Keratinocyte (primary cell): ENCODE results near the gene CDC34. TPM values are rescaled to one million over a fixed set of nuclear protein-coding genes. Genes with fewer than 3 reads are reported as not detected.

Experiments
- DNase-seq: peaks from one replicate; pipeline ENCODE4 v3.0.0-alpha.2; 2011; ENCODE audit warnings: low read depth, missing footprints, low spot score
- FAIRE-seq: peaks from 2 replicates; lab custom pipeline; 2011; peaks lifted over from hg19 to GRCh38; lab: Jason Lieb, UNC
- H2AFZ ChIP-seq: 2 replicates; pipeline ENCODE4 v1.6.0; 2012; ENCODE audit warnings: low read length, control low read depth, inconsistent platforms; ENCODE audit not compliant: control insufficient read depth
- H3K27ac ChIP-seq: 2 replicates; pipeline ENCODE4 v1.5.1; 2011; ENCODE audit warnings: low read length; ENCODE audit not compliant: control insufficient read depth, insufficient read depth
- H3K27me3 ChIP-seq: 3 replicates; pipeline ENCODE4 v1.6.0; 2011; ENCODE audit warnings: low read length; ENCODE audit not compliant: control insufficient read depth, insufficient read depth; ENCODE audit errors: extremely low read depth
- H3K36me3 ChIP-seq, 2 experiments: 2 replicates in 1 of 2; 3 replicates in 1 of 2; pipeline ENCODE4 v1.5.1; 2011; ENCODE audit warnings: low read length in 2 of 2, mild to moderate bottlenecking in 1 of 2; ENCODE audit not compliant: control insufficient read depth in 2 of 2, insufficient read depth in 2 of 2; ENCODE audit errors: extremely low read depth in 1 of 2
- H3K4me1 ChIP-seq: 3 replicates; pipeline ENCODE4 v1.5.1; 2011; ENCODE audit warnings: low read length; ENCODE audit not compliant: control insufficient read depth, insufficient read depth; ENCODE audit errors: extremely low read depth
- H3K4me2 ChIP-seq: 3 replicates; pipeline ENCODE4 v1.6.0; 2011; ENCODE audit warnings: low read depth, low read length; ENCODE audit not compliant: control insufficient read depth, insufficient read depth; ENCODE audit errors: extremely low read depth
- H3K4me3 ChIP-seq, 3 experiments: fragments of 200-600 bp in 1 of 3; sonication (generic) in 1 of 3; 2 replicates in 2 of 3; 3 replicates in 1 of 3; pipeline ENCODE4 v1.5.1; 2011 to 2016; ENCODE audit warnings: low read length in 3 of 3, mild to moderate bottlenecking in 3 of 3, control low read depth in 2 of 3, inconsistent platforms in 1 of 3, low read depth in 1 of 3, mixed read lengths in 1 of 3, mixed run types in 1 of 3, moderate library complexity in 1 of 3; ENCODE audit not compliant: control insufficient read depth in 2 of 3, insufficient read depth in 2 of 3; ENCODE audit errors: extremely low read depth in 1 of 3
- H3K79me2 ChIP-seq: 2 replicates; pipeline ENCODE4 v1.6.0; 2012; ENCODE audit warnings: low read length; ENCODE audit not compliant: control insufficient read depth, insufficient read depth
- H3K9ac ChIP-seq: 3 replicates; pipeline ENCODE4 v1.6.0; 2011; ENCODE audit warnings: low read length; ENCODE audit not compliant: control insufficient read depth, insufficient read depth; ENCODE audit errors: extremely low read depth
- H3K9me1 ChIP-seq: 3 replicates; pipeline ENCODE4 v1.6.0; 2011; ENCODE audit warnings: low read length; ENCODE audit not compliant: control insufficient read depth, insufficient read depth; ENCODE audit errors: extremely low read depth
- H3K9me3 ChIP-seq: 2 replicates; pipeline ENCODE4 v1.5.1; 2012; ENCODE audit warnings: low read depth, low read length; ENCODE audit not compliant: control insufficient read depth
- H4K20me1 ChIP-seq: 3 replicates; pipeline ENCODE4 v1.6.0; 2011; ENCODE audit warnings: low read length; ENCODE audit not compliant: control insufficient read depth, insufficient read depth; ENCODE audit errors: extremely low read depth
- EZH2 ChIP-seq: IDR thresholded peaks from one replicate; pipeline ENCODE4 v1.6.1; 2012; ENCODE audit warnings: inconsistent platforms, mild to moderate bottlenecking, low read length, moderate library complexity
- dilution Hi-C: fragments of 300-500 bp; cut with MboI; formaldehyde crosslinking; loops from one replicate; pipeline ENCODE4 v1.7.0; 2020; ENCODE audit warnings: low sequenced_read_pairs; ENCODE audit not compliant: extremely low pct_ligation_motif_present
- polyA plus RNA-seq, 5 experiments: library from polyadenylated mRNA; depleted of rRNA in 3 of 5; stranded (reverse) in 3 of 5; stranded (forward) in 1 of 5; unstranded in 1 of 5; fragments of >200 nt; gene quantifications; 1 replicate in 1 of 5; 2 replicates in 3 of 5; 3 replicates in 1 of 5; pipeline versions ENCODE4 v1.2.1 to v1.2.3, GENCODE V29; 2011 to 2012; ENCODE audit warnings: missing spikeins in 2 of 5, low read depth in 1 of 5, low replicate concordance in 1 of 5
- TF ChIP-seq, protein P1 (sequence below), 3 experiments: IDR thresholded peaks in 1 of 3; conservative IDR thresholded peaks in 1 of 3; optimal IDR thresholded peaks in 1 of 3; 2 replicates in 2 of 3; 3 replicates in 1 of 3; pipeline versions ENCODE3 to v1.5.1; 2011; ENCODE audit warnings: low read length in 3 of 3, mild to moderate bottlenecking in 3 of 3, moderate library complexity in 2 of 3, control low read depth in 1 of 3, inconsistent platforms in 1 of 3; ENCODE audit not compliant: insufficient read depth in 2 of 3; ENCODE audit errors: extremely low read depth in 1 of 3

The CDC34 gene
- polyA plus RNA-seq, 1 donor (not counting 4 experiments of a cell fraction or from before 2014, with no cell fraction given), result 47.5 TPM

DNA sequence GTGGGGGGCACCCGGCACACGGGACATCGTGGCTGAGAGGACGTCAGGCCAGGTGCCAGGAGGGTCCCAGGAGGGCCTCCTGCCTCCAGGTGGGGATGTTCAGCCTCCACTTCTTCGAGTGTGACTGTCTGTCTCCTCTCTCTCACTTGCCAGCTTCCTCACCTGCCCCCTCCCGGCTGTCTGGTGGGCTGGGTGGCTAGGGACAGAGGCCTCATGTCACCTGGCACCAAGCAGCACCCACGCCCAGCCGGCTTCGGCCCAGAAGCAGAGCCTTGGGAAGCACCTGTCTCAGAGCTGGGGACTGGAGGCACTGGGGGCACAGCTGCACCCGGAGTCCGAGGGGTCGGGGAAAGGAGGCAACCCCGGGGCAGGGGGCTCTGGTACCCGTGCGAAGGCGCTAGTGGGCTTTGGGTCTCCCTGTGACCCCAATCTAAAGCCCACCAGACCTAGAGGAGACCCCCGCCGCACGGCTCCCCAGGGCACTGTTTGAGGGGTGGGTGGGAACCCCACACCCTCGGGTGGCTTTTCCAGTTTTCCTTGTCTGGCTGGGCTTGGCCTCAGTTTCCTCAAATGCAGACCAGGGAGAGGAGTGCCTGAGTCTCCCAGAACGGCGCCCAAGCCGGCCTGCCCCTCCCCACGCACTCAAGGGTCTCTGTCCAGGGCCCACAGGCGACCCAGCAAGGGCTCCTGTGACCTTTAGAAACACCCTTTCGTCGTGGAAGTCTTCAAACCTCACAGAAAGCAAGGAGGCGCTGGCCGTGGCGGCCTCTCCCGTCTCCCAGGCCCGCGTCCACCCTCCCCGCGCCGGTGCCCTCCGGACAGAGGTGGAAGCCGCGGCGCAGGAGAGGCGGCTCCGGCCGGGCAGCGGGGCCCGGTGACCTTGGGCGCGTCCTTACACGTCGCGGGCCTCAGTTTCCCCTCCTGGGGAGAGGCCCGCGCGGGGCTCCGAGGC, 57.5 kb downstream of the CDC34 start:
- H2AFZ ChIP-seq, result no peak overlapping the region
- no peak for DNase-seq
- H3K79me2 ChIP-seq, result no peaks in the 10 kb centered on the region
- H3K9me1 ChIP-seq, result no peaks in the 10 kb centered on the region
- no peaks in the 10 kb centered on the region for H3K36me3 ChIP-seq
- peaks cover 15% of the 10 kb centered on the region for H4K20me1 ChIP-seq
- H3K27ac ChIP-seq, result no peak overlapping the region
- no peak overlapping the region for H3K9ac ChIP-seq
- peaks cover 8% of the 10 kb centered on the region for H3K4me1 ChIP-seq
- FAIRE-seq, result no peak
- H3K4me3 ChIP-seq, result no peak overlapping the region
- H3K9me3 ChIP-seq, result no peaks in the 10 kb centered on the region
- TF ChIP-seq, protein P1, sequence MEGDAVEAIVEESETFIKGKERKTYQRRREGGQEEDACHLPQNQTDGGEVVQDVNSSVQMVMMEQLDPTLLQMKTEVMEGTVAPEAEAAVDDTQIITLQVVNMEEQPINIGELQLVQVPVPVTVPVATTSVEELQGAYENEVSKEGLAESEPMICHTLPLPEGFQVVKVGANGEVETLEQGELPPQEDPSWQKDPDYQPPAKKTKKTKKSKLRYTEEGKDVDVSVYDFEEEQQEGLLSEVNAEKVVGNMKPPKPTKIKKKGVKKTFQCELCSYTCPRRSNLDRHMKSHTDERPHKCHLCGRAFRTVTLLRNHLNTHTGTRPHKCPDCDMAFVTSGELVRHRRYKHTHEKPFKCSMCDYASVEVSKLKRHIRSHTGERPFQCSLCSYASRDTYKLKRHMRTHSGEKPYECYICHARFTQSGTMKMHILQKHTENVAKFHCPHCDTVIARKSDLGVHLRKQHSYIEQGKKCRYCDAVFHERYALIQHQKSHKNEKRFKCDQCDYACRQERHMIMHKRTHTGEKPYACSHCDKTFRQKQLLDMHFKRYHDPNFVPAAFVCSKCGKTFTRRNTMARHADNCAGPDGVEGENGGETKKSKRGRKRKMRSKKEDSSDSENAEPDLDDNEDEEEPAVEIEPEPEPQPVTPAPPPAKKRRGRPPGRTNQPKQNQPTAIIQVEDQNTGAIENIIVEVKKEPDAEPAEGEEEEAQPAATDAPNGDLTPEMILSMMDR (optimal IDR thresholded peaks at IDR 0.05 in 1 of 3, IDR thresholded peaks at IDR 0.05 in 1 of 3, conservative IDR thresholded peaks at IDR 0.05 in 1 of 3; ENCODE audit: extremely low read depth in 1 of 3, insufficient read depth in 2 of 3, low read length in 3 of 3), result peak in 1 of 3 experiments; percentile 25
- TF ChIP-seq EZH2, result peak; percentile 43
- dilution Hi-C loops, result no loop called here
- peak overlapping the region; percentile 32 for H3K4me2 ChIP-seq
- peaks cover 43% of the 10 kb centered on the region for H3K27me3 ChIP-seq

DNA sequence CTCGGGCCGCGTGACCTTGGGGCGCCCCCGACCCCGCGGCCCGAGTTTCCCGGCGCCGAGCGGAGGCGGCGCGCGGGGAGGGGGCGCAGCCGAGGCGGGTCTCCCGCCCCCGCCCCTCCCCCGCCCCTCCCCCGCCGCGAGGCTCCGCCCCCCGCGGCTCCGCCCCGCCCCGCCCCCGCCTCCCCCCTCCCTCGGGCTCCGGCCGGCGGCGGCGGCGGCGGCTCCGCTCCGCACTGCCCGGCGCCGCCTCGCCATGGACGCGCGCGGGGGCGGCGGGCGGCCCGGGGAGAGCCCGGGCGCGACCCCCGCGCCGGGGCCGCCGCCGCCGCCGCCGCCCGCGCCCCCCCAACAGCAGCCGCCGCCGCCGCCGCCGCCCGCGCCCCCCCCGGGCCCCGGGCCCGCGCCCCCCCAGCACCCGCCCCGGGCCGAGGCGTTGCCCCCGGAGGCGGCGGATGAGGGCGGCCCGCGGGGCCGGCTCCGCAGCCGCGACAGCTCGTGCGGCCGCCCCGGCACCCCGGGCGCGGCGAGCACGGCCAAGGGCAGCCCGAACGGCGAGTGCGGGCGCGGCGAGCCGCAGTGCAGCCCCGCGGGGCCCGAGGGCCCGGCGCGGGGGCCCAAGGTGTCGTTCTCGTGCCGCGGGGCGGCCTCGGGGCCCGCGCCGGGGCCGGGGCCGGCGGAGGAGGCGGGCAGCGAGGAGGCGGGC, 58.3 kb downstream of the CDC34 start, which contains the start of gene HCN2:
HCN2 (plus strand) TSS at position 189 of the 703 bp plus-strand sequence; CDS start at position 254, 65 bp downstream.
- no peak for TF ChIP-seq EZH2
- TF ChIP-seq, protein P1 (optimal IDR thresholded peaks at IDR 0.05 in 1 of 3, IDR thresholded peaks at IDR 0.05 in 1 of 3, conservative IDR thresholded peaks at IDR 0.05 in 1 of 3; ENCODE audit: extremely low read depth in 1 of 3, insufficient read depth in 2 of 3, low read length in 3 of 3), result no peak
- Histone ChIP-seq H3K9me1 (no peaks in the 10 kb centered on the region), H3K27ac (no peak within 1 kb of the TSS), H3K9me3 (no peaks in the 10 kb centered on the region), H3K79me2 (no peaks in the 10 kb centered on the region), H3K27me3 (peaks cover 48% of the 10 kb centered on the region), H3K4me2 (peak within 1 kb of the TSS; percentile 32), H3K4me3 (no peak within 1 kb of the TSS), H3K9ac (no peak within 1 kb of the TSS), H3K36me3 (no peaks in the 10 kb centered on the region), H2AFZ (no peak within 1 kb of the TSS), H4K20me1 (peaks cover 11% of the 10 kb centered on the region), H3K4me1 (peaks cover 8% of the 10 kb centered on the region)
- no peak for DNase-seq
- dilution Hi-C loops, result no loop called here
- no peak for FAIRE-seq
